Measurements from ENCODE around the gene CTIF. TPM values are rescaled to one million over a fixed set of nuclear protein-coding genes. Genes with fewer than 3 reads are reported as not detected.

CTIF gene
- total RNA-seq, 1 donor: 86.4 TPM

DNA sequence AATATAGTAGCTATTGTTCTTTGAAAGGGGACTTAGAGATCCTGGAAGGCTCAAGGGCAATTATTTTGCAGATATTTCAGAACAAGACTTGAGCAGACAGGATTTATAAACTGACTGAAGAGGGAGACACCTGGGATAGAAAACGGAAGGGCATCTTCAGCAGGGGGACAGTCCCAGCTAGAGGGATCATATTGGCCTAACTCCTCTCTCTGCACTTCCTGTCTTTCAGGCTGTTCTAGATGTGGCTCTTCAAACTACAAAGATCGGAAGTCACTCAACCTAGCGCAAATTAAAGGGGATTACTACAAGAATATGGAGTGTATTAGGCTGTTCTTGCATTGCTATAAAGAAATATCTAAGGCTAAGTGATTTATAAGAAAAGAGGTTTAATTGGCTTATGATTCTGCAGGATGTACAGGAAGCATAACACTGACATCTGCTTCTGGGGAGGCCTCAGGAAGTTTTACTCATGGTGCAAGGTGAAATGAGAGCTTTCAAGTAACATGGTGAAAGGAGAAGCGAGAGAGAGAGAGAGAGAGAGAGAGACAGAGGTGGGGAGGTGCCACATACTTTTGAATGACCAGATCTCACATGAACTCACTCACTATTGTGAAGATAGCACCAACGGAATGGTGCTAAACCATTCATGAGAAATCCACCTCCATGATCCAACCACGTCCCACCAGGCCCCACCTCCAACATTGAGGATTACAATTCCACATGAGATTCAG, 5.3 kb upstream of the CTIF start:
- DNase-seq (ENCODE audit: low read depth): no peak
- TF ChIP-seq, protein P1, sequence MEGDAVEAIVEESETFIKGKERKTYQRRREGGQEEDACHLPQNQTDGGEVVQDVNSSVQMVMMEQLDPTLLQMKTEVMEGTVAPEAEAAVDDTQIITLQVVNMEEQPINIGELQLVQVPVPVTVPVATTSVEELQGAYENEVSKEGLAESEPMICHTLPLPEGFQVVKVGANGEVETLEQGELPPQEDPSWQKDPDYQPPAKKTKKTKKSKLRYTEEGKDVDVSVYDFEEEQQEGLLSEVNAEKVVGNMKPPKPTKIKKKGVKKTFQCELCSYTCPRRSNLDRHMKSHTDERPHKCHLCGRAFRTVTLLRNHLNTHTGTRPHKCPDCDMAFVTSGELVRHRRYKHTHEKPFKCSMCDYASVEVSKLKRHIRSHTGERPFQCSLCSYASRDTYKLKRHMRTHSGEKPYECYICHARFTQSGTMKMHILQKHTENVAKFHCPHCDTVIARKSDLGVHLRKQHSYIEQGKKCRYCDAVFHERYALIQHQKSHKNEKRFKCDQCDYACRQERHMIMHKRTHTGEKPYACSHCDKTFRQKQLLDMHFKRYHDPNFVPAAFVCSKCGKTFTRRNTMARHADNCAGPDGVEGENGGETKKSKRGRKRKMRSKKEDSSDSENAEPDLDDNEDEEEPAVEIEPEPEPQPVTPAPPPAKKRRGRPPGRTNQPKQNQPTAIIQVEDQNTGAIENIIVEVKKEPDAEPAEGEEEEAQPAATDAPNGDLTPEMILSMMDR (IDR thresholded peaks at IDR 0.05; ENCODE audit: insufficient read depth, low read depth, low read length): no peak
- no peak overlapping the region for H3K4me3 ChIP-seq (ENCODE audit: low read depth, low read length)

DNA sequence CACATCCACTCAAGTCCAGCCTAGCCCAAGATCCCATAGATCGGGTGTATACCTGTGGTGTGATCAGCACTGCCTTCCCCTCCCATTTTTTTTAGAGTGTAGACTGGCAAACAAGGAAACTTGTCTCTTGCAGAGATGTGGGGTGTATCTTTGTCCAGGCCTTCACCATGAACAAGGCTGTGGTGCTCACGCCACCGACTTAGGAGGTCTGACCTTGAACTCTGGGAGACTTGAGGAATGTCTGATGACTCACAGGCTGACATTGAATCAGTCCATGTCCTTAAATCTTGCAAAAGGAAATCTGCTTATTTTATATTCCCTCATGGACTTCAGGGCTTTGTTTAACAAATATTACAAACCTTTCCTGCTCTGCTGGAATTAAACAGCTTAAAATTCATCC, 4.5 kb upstream of the CTIF start:
- DNase-seq (ENCODE audit: low read depth): peak; percentile 82

DNA sequence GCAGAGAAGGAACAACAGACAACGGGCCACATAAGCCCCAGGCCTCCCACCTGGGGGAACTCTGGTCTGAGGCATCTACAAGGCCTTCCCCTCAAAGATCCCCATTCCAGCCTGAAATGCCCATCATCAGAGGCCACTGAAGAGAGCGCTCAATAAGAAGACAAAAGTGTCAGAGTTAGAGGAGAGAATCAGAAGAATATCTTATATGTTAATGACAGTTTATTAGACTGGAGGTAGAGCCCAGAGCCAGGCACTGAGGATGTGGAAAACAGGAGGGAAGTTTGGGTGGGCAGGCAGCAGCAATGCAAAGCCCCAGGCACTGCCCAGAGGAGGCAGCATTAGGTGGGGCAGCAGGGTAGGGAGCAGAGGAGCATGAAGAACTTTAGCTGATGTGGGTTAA, 2.9 kb upstream of the CTIF start:
- no peak for DNase-seq (ENCODE audit: low read depth)
- H3K4me3 ChIP-seq (ENCODE audit: low read depth, low read length): no peak overlapping the region
- TF ChIP-seq, protein P1 (IDR thresholded peaks at IDR 0.05; ENCODE audit: insufficient read depth, low read depth, low read length): no peak

More for the DNA sequence above, 4.5 kb upstream of the CTIF start:
- TF ChIP-seq, protein P1 (IDR thresholded peaks at IDR 0.05; ENCODE audit: insufficient read depth, low read depth, low read length): no peak
- no peak overlapping the region for H3K4me3 ChIP-seq (ENCODE audit: low read depth, low read length)

DNA sequence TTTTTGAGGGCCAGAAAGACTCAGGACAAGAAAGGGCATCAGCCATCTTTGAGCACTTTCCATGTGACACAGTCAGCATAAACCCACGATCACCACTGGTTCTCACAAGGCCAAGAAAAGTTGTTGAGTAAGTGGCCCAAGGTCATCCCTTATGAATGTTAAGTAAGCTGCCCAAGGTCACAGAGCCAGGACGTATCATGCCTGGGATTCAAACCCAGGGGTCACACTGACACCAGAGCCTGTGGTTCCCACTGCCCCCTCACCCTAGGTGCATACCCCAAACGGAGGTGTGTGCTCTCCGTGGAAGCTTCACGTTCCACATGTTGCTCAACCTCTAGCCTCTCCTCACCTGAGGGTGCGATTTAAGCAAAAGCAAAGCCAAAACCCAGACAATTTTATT, 2.3 kb upstream of the CTIF start:
- no peak overlapping the region for H3K4me3 ChIP-seq (ENCODE audit: low read depth, low read length)
- DNase-seq (ENCODE audit: low read depth): no peak
- TF ChIP-seq, protein P1 (IDR thresholded peaks at IDR 0.05; ENCODE audit: insufficient read depth, low read depth, low read length): no peak

DNA sequence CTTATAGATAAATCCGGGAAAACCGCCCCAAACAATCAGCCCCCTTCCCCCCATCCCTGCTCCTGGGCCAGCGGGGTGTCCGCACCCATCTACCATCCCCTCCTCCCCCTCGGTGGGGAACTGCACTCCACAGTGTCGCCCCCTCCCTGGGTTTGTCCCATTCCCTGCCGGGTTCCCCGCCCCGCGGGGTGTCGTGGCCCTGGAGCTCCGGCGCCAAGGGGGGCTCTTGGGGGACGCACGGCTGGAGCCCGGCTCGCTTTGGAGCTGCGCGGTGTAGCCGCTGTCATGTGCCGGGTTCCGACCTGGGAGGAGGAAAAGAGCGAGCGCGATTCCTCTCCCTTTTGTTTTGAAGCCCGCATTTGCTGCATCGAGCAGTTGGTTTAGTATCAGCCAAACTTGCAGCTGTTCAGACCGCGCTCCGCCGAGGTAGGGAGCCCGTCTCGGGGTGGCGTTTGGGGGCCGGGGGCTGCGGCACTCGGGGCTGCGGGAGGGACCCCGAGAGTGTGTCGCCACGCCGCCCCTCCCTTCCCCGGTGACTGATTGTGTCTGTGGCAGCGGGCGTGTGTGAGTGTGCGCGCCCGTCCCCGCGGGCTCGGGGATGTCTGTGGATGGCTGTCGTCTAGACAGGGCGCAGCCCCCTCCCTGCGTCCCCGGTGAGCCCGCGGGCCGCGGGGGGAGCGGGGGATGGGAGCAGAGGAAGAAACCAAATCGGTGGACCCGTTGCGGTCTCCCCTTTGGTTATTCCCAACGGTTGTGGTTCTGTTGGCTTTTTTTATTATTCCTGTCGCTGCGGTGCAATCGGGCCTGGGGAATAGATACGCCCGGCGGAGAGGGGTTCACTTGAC, 797 bp downstream of the CTIF start:
- peak; percentile 64 for DNase-seq (ENCODE audit: low read depth)
- TF ChIP-seq, protein P1 (IDR thresholded peaks at IDR 0.05; ENCODE audit: insufficient read depth, low read depth, low read length): no peak
- peak overlapping the region; percentile 95 for H3K4me3 ChIP-seq (ENCODE audit: low read depth, low read length)

DNA sequence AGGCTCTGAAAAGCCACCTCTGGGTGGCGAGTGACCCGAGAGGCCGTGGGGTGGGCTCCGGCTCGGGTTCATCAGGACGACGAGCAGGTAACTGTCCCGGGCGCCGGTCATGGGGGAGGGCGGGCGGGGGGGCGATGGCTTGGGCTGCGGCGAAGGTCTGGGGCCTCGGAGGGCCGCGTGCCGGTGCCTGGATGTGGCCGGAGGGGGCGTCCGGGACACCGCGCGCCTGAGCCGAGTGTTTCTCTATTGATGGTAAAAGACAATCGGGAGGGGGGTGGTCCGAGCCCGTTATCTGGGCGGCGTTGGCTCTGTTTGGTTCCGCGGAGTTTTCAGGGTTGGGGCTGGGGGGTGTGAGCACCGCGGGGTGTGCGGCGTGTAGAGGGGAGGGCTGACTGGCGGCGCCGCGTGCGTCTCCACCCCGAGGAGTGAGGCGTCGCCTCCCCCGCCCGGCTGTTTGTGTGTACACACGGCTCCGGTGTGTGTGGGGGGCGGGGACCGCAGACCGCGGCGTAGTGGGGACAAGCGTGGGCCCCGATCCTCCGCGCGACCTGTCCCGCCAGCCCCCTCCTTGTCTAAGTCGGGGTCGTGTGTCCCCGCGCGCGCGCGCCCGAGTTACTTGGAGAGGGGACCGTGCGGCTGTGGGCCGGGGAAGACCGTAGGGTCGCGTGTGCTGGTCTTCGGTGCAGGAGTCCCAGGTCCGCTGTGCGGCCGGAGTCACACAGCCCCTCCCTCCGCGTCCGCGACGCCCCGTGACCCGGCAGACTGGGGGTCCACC, 1.6 kb downstream of the CTIF start:
- H3K4me3 ChIP-seq (ENCODE audit: low read depth, low read length): peak overlapping the region; percentile 95
- peak; percentile 63 for DNase-seq (ENCODE audit: low read depth)
- TF ChIP-seq, protein P1 (IDR thresholded peaks at IDR 0.05; ENCODE audit: insufficient read depth, low read depth, low read length): peak; percentile 19

Data from fibroblast of villous mesenchyme (primary cell).